GM18511 (cell line): Measurements from ENCODE around the gene BPIFA2.
"Not testable (repeated sequence)": the region's sequence is repeated elsewhere in the genome, so short reads cannot be mapped to it uniquely, and the experiment has no call there.

Source experiments
- ATAC-seq: cut with Tn5 transposase; IDR thresholded peaks from one replicate; pipeline ENCODE4 v1.9.1; 2021; ENCODE audit warnings: mild to moderate bottlenecking, moderate library complexity; ENCODE audit not compliant: unreplicated experiment

Gene BPIFA2

DNA sequence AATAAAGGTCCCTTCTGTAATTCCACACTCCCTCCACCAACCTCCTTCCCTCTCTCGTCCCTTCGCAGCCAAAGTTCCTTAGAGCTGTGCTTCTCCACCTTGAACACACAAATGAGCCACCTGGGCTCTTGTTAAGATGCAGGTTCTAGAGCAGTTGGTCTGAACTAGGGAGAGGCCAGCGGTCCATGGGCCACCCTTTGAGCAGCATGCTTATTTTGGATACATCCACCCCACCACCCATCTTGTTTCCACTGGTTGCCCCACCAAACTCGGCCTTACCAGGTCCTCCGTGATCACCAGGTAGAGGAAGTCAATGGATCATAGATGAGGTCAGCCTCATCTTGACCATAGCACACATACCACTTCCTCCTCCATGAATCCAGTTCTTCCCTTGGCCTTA is 7.3 kb upstream of the BPIFA2 start:
- no peak for ATAC-seq

DNA sequence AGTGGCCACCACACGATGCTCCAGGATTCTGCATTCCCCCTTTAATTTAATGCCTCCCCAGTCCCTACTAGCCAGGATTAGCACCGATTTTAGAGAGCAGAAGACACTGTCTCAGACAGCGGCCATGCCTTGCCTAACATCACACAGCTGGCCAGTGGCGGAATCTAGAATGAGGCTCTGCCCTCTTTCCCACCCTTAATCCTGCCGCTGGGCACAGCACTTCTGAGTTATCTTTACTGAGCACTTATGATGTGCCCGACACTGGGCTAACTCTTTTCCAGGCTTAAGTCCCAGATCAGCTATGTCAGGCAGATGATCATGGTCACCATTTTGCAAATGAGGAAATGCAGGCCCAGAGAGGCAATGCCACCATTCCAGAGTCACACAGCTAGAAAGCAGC is 5.6 kb upstream of the BPIFA2 start:
- ATAC-seq, result no peak

DNA sequence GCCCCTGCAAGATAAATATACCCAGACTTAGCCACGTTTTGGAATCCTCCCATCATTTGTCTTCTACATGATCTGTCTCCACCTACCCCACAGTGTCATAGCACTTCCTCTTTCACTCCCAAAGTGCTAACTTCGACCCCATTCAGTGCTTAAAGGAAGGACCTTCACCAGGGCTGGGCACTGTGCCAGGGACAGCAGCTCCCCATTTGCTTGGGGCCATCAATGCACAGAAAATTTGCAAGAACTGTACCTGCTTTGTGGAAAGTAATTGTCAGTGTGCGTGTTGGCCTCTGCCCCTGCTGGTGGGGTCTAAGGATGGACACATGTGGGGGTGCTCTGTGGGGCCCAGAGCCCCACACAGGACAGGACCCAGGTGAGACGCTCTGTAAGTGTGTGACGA is 5.2 kb upstream of the BPIFA2 start:
- no peak for ATAC-seq

DNA sequence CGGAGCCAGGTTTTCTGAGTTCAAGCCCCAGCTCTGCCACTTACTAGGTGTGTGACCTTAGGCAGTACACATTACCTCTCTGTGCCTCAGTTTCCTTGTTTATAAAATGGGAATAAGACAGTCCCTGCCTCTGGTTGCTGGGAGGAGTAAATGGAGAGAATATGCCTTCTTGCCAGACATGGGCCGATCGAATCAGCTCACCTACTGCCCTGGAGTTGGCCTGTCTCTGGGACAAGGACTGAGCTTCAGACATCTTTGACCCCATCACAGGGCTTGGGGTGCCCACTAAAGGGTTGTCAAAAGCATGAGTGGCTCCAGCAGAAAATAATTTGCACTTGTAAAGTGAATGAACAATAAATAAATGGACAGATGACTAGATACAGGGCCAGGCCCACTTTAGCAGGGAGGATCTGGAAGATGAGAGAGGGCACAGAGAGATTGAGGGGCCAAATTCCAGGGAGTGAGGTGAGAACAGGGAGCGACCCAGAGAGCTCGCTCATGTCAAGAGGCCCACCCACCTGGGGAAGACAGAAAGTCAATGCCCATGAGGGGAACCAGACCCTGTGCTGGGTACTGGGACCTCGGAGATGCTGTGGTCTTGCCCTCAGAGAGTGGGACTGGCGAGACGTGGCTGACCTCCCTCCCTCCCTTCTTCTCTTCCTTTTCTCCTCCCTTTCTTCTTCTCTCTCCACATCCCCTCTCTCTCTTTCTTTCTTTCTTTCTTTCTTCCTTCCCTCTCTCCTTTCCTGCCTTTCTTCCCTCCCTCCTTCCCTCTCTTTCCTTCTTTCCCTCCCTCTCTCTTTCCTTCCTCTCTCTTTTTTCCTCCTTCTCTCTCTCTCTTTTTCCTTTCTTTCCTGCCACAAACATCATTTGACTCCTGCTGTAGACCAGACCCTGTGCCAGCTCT is 3.9 kb upstream of the BPIFA2 start:
- ATAC-seq, result no peak

DNA sequence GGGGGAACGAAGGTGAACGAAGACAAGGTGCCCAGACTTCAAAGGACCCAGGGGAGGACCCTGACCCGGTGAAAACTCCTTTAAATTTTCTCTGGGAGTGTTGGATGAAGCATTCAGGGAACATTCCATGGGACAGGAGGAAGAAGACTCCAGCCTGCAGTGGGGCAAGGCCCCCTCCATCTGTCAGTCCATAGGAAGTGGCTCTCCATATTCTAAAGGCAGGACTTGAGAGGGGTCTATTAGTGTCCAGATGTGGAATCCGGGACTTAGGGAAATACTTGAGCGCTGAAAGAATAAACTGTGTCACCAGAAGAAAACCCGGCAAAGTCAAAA is 3.2 kb upstream of the BPIFA2 start:
- no peak for ATAC-seq

DNA sequence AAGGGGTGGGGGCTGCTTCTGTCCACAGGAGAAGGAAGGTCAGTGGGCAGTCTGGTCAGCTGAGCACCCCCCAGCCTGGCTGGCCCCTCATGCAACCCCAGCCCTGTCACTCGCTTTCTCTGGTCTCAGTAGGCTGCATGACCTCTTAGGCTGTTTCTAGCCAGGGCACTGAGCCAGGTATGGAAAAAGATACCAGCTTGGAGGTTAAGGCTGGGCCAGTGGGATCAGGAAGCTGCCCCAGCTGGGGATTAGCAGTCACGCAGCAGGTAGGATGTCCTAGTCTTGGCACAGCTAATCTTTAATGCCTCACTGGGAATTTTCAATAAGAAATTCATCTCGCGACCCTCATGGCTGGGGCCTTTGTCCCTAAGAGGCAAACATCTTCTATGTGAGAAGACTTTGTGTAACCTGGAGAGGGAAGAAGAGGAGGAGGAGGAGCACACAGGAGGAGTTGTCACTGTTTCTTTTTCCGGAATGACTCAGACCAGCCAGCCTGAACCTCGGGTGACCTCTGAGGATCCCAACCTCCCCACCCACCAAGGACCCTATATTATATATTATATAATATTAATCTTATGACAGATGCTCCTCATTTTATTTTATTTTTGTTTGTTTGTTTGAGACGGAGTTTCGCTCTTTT is 2.4 kb upstream of the BPIFA2 start:
- ATAC-seq, result no peak

DNA sequence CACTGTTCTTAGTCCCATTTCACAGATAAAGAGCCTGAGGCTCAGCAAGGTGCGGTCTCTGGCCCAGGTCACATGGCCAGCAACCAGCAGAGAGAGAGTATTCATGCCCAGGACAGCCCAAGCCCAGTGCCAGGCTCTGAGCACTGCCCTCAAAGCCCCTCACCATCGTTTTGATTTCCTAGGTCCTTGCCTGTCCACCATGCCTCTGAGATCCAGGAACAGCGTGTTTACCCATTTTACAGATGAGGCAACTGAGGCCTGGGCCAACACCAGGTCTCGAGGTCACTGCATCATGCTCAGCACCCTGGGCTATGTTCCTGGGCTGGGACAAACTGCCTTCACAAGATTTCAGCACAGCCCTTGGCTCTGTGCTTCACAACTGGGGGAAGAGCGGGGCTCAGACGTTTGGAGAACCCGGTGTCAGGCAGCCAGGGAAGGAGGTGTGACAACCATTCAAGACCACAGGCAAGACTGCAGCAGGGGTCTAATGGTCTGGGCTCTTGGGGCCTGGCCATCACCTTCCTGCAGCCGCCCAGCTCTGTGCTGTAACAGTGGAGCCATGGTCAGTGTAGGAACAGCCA is 1.3 kb upstream of the BPIFA2 start:
- no peak for ATAC-seq

DNA sequence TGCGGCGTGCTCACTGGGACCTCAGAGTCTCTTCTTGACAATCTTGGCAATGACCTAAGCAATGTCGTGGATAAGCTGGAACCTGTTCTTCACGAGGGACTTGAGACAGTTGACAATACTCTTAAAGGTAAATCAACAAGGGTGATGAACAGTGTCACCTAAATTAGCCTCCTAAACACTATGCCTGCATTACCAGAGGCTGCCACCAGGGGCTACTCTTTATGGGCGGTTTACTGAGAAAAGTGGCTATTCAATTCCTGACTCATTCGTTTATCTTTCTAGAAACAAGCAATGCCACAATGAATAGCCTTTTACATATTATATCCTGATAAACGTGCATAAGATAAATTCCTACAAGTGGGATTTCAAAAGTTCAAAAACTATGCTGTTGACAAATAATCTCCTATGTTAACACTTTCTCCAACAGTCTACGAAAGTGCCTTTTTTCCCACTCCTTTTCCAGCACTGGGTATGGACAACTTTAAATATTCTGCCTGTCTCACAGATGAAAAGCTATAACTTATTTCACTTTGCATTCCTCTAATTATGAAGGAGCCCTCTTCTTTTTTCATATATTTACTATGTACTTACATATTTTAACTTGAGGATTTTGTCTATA is 1.3 kb downstream of the BPIFA2 start:
- no peak for ATAC-seq

DNA sequence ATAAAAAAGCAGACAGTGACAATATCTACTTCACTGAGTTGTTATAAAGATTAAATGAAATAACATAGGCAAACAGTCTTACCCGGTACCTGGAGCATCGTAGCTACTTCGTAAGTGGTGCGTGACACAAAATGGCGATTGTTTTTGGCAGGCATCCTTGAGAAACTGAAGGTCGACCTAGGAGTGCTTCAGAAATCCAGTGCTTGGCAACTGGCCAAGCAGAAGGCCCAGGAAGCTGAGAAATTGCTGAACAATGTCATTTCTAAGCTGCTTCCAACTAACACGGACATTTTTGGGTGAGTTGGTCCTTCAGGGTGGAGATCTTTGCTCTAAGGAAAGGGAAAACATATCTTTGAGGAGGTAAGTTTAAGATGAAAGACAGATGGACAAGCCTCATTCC is 4.8 kb downstream of the BPIFA2 start:
- ATAC-seq, result no peak

DNA sequence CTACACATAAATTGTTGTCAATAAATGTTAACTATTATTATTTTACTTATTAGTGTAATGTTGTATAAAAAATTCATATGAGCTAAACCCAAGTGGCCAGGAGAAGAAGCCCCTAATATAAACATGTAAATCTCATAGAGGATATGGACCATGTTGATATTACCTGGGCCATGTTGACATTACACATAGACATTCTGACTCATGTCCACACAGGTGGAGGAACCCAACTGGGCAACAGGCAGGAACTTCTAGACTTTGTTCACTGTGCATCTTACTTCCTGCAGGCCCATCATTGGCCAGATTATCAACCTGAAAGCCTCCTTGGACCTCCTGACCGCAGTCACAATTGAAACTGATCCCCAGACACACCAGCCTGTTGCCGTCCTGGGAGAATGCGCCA is 7.2 kb downstream of the BPIFA2 start:
- no peak for ATAC-seq

DNA sequence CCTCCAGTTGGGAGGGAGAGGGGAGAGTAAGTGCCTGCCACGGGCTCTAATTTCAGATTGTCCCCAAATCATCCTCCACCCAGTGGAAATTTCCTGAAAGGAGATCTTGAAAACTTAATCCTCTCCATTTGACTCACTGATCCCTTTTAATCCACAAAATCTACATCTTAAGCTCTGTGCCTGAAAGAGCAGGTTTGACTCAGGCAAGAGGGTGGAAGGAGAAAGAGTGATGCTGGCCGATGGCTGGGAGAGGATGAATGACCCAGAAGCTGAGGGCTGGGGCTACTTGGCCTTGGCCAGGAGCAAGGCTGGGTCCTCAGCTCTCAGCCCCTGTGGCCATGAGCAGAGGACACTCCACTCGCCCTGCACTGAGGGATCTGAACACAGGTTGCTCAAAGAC is 8.1 kb downstream of the BPIFA2 start:
- no peak for ATAC-seq

DNA sequence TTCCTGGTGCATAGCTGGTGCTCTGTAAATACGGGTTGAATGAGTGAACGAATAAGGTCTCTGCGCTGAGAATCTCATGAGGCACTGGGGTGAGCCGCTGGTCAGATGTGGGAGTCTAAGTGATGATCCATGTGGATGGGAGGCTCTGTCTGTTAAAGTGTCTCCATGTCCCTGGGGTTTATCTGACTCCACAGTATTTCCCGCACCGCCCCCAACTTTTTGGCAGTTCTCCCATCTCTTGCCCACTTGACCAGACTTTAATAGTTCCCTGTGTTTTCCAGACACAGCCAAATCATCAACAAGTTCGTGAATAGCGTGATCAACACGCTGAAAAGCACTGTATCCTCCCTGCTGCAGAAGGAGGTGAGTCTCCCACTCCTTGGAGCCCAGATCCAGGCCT is 9.9 kb downstream of the BPIFA2 start:
- ATAC-seq, result no peak

DNA sequence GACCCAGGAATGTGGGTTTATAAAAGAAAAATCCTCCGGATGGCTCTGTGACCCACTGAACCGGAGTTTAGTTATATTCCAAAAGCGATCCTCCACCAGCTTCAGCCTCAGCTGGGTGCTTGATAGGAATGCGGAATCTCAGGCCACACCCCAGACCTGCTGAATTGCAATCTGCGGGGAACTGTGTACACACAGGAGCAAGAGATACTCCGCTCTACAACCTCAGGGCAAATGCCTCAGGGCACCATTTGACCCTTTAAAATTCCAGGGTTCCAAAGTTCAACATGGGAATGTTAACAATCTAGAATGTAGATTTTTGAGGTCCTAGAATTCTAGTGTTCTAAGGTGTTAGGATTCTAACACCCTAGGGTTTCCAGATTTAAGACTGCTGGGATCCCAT is 10.8 kb downstream of the BPIFA2 start:
- ATAC-seq, result no peak

DNA sequence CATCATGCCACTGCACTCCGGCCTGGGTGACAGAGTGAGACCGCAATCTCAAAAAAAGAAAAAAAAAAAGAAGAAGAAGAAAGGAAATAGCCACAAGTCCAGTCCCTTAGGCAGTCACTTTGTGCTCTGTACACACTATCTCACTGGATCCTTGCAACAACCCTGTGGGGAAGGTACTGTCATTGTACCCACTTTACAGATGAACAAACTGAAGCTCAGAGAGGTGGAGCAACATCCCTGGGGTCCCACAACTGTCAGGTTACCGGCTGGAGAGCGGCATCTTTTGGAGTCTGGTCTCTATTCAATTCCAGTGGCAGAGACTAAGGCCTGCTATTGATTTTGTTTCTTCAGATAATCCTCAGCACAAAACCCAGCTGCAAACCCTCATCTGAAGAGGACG is 12.2 kb downstream of the BPIFA2 start:
- ATAC-seq, result no peak

DNA sequence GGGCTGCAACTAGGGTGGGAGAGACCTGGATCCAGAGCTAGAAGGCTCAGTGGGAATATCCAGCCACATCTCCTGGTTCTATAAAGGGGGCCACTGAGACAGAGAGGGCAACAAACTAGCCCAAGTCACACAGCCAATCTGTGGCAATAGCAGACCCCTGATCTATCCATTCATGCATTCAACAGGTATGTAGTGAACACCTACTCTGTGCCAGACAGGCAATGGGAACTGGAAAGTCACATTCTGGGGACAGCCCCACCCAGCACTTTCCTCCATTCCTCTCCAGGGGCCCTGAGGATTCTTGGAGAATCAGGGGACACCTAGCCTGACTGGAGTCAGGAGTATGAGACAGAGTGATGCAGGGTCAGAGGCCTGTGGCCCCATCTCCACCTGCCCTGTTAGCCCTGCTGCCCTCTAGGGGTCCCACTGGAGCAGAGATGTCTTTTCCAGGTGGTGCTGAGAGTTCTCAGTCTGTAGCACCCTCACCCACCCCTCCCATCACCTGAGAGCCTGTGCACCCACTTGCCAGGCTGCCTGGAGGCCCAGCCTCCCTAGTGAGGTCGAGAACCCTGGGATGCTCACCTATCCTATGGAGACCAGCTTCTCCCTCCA is 13.6 kb downstream of the BPIFA2 start:
- no peak for ATAC-seq

DNA sequence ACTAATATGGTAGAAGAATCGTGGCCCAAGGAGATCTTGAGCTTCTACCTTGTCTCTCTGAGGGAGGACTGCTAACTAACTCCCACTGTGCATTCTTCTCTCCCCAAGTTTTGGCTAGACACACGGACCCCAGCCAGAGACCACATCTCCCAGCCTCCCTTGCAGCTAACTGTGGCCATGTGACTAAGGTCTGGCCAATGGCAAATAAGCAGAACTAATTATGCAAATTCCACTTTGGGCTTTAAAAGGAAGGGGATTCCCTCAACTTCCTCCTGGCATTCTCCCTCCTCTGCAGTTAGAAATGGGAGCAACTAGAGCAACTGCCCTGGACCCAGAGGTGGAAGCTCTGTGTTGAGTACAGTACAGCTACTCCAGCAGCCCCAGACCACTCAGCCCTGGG is 15.4 kb downstream of the BPIFA2 start:
- ATAC-seq, result no peak

DNA sequence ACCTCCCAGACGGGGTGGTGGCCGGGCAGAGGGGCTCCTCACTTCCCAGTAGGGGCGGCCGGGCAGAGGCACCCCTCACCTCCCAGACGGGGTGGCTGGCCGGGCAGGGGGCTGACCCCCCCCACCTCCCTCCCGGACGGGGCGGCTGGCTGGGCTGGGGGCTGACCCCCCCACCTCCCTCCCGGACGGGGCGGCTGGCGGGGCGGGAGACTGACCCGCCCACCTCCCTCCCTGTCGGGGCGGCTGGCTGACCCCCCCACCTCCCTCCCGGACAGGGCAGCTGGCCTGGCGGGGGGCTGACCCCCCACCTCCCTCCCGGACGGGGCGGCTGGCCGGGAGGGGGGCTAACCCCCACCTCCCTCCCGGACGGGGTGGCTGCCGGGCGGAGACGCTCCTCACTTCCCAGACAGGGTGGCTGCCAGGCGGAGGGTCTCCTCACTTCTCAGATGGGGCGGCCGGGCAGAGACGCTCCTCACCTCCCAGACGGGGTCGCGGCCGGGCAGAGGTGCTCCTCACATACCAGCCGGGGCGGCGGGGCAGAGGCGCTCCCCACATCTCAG is 17.2 kb downstream of the BPIFA2 start:
- ATAC-seq, result not testable (repeated sequence)

DNA sequence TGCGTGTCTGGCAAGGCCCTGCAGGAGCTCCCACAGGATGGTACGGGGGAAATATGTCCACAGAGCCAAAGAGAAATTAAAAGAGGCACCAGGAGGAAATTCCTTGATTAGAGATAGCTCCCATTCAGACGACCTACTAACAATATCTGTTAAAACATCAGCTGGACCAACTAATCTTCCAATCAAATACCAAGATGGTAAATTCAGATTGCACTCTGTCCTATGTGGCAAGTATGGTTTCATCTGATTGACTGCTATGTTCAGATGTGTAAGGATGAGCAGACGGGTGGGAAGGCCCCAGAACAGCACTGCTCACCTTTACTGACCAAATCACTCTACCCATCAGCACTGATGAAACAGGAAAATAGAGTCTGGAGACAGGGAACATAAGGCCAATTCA is 19.5 kb downstream of the BPIFA2 start:
- ATAC-seq, result no peak

DNA sequence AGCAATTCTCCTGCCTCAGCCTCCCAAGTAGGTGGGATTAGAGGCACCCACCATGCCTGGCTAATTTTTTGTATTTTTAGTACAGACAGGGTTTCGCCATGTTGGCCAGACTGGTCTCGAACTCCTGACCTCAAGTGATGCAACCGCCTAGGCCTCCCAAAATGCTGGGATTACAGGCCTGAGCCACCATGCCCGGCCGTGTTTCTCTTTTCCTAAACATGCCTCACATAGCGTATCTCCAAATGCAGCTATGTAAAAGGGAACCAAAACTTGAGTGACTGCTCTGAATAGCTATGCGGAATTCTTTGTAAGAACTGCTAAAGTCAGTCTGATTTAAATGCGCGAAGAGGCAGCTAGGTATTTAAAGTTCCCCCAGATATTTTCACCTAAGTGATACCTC is 20.5 kb downstream of the BPIFA2 start:
- no peak for ATAC-seq

DNA sequence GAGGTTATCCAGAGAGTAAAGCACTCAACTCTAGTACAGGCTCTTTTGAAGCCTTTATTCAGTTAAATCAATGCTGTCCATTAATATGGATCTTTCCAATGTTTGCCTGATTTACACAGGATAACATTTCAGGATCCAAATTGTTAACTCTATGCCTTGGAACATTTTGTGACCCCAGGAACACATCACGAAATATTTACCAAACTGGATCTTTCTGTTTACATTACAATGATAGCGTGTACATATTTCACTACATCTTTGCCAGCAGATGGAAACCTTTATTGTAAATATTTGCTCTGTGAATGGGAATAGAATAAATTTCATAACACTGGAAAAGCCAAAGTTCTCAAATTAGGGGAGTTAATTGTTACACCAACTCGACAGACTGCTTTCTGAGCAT is 23.5 kb downstream of the BPIFA2 start:
- ATAC-seq, result no peak

DNA sequence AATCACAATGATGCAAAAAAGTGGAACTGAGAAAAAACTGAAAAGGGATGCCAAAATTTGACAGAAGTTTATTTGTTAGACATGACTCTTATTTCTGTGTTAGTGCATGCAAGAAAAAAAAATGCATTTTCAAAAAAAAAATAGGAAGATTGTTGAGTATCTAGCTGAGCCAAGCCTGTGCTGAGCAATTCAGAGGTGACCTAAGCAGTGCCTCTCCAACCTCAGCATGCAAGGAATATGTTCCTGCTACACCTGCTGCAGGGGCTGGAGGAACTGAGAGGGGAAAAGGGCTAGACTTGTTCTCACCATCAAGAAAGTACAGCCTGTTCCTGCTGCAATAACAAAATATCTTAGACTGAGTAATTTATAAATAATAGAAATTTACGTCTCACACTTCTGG is 24.0 kb downstream of the BPIFA2 start:
- no peak for ATAC-seq
